Left lung (tissue), 10 donors: ENCODE data around the gene FBXO33. TPM values are rescaled to one million over a fixed set of nuclear protein-coding genes. Genes with fewer than 3 reads are reported as not detected.

Experiments used
- ATAC-seq: fragments of 200-7000 bp; cut with Tn5 transposase; one replicate; pipeline ENCODE4 v1.9.1; 2020; ENCODE audit warnings: moderate library complexity
- DNase-seq, 4 donors: peaks; one replicate each; pipeline ENCODE4 v3.0.0-alpha.2; 2013 to 2020
- H3K27ac ChIP-seq, 2 donors: fragments of 200-600 bp; sonication (generic) in 1 of 2; one replicate each; pipeline versions ENCODE4 v1.5.0 to v1.8.0; 2020 to 2021
- H3K27me3 ChIP-seq, 2 donors: fragments of 200-600 bp; sonication (generic) in 1 of 2; one replicate each; pipeline versions ENCODE4 v1.5.0 to v1.8.0; 2020 to 2021
- H3K36me3 ChIP-seq, 2 donors: fragments of 200-600 bp; sonication (generic) in 1 of 2; one replicate each; pipeline versions ENCODE4 v1.5.0 to v1.8.0; 2020 to 2021
- H3K4me1 ChIP-seq, 2 donors: fragments of 200-600 bp; one replicate each; pipeline ENCODE4 v1.8.0; 2021
- H3K4me3 ChIP-seq, 2 donors: fragments of 200-600 bp; sonication (generic) in 1 of 2; one replicate each; pipeline versions ENCODE4 v1.5.0 to v1.8.0; 2020 to 2021; ENCODE audit warnings: mild to moderate bottlenecking in 1 of 2
- H3K9me3 ChIP-seq, 2 donors: fragments of 200-600 bp; sonication (generic) in 1 of 2; one replicate each; pipeline versions ENCODE4 v1.5.0 to v1.8.0; 2020 to 2021
- intact Hi-C, 2 donors: fragments of 100-400 bp; cut with DNase I; formaldehyde crosslinking; loops; one replicate each; pipeline versions ENCODE4 v1.11.2 to v1.14.2; 2022
- polyA plus RNA-seq, 6 donors: library from polyadenylated mRNA; unstranded; fragments of 120-200 nt; gene quantifications; one replicate each; pipeline ENCODE4 v1.2.1, GENCODE V29; 2013; ENCODE audit not compliant: insufficient read length in 6 of 6
- total RNA-seq, 2 donors: library from RNA; stranded (reverse); fragmentation: NEBNext Ultra II Directional; extraction: Animal tissue kit (Norgen Biotek cat#: 25700); gene quantifications; one replicate each; pipeline ENCODE4 v1.2.1, GENCODE V29; 2021
- TF ChIP-seq, protein P1 (sequence below), 2 donors: fragments of 200-600 bp; sonication (generic) in 1 of 2; IDR thresholded peaks; one replicate each; pipeline versions ENCODE4 v1.5.0 to v1.8.0; 2021; ENCODE audit warnings: antibody characterized with exemption in 2 of 2
- donor health status: DM: no; HTN: yes; CAD: no.
- donor health status: DM: no; HTN: no; CAD: no.

The FBXO33 gene
- total and polyA plus RNA-seq, 8 donors: 8.2 to 13.7 (median 9.3) TPM

DNA sequence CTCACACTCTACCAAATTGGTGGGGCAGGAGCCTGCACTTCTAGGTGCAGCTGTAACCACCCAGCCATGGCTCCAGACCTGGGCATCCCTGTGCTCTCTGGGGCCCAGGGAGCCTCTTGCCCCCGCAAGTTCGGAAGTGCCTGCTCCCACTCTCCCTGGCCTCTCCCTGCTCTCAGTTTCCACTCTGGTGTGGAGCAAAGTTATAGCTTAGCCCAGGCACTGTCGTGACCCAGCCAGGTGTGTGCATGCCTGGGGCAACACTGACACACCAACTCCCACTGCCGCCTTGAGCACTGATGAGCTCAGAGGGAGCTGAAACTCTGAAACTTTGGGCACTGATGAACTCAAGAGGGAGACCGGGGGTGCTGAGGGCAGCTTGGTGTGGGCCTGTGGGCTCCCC is 8.7 kb upstream of the FBXO33 start:
- Histone ChIP-seq H3K36me3 (peaks cover 0 to 3% of the 10 kb centered on the region in 2 donors), H3K9me3 (peaks cover 0 to 12% of the 10 kb centered on the region in 2 donors), H3K4me3 (no peak overlapping the region), H3K27ac (no peak overlapping the region), H3K27me3 (no peaks in the 10 kb centered on the region), H3K4me1 (no peaks in the 10 kb centered on the region)
- DNase-seq (peak in 1 of 4 donors; percentile 38), ATAC-seq (no peak)
- TF ChIP-seq, protein P1, sequence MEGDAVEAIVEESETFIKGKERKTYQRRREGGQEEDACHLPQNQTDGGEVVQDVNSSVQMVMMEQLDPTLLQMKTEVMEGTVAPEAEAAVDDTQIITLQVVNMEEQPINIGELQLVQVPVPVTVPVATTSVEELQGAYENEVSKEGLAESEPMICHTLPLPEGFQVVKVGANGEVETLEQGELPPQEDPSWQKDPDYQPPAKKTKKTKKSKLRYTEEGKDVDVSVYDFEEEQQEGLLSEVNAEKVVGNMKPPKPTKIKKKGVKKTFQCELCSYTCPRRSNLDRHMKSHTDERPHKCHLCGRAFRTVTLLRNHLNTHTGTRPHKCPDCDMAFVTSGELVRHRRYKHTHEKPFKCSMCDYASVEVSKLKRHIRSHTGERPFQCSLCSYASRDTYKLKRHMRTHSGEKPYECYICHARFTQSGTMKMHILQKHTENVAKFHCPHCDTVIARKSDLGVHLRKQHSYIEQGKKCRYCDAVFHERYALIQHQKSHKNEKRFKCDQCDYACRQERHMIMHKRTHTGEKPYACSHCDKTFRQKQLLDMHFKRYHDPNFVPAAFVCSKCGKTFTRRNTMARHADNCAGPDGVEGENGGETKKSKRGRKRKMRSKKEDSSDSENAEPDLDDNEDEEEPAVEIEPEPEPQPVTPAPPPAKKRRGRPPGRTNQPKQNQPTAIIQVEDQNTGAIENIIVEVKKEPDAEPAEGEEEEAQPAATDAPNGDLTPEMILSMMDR (IDR thresholded peaks at IDR 0.05): no peak
- intact Hi-C loops: no loop called here

DNA sequence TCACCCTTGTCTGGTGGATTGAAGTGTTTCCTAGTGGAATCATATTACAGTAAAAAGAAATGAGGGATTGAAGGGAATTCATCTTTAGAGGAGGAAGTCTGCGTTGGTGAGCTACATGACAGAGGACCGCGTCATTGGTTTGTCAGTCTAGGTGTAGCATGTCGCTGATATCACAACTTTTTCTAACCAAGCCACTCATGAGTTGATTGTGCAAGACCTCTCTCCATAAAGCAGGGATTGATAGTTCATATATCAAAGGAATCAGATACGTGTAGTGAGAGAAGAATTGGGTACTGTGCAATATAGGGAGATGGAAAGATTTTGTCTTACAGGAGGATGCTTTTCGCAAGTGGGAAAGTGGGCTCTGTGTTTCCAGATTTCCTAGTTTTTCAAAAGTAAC is 3.0 kb upstream of the FBXO33 start:
- Histone ChIP-seq H3K36me3 (no peaks in the 10 kb centered on the region), H3K4me1 (peaks cover 6 to 16% of the 10 kb centered on the region in 2 donors), H3K4me3 (no peak overlapping the region), H3K27me3 (no peaks in the 10 kb centered on the region), H3K27ac (no peak overlapping the region), H3K9me3 (no peaks in the 10 kb centered on the region)
- TF ChIP-seq, protein P1 (IDR thresholded peaks at IDR 0.05): no peak
- DNase-seq (no peak), ATAC-seq (no peak)
- intact Hi-C loops: no loop called here

DNA sequence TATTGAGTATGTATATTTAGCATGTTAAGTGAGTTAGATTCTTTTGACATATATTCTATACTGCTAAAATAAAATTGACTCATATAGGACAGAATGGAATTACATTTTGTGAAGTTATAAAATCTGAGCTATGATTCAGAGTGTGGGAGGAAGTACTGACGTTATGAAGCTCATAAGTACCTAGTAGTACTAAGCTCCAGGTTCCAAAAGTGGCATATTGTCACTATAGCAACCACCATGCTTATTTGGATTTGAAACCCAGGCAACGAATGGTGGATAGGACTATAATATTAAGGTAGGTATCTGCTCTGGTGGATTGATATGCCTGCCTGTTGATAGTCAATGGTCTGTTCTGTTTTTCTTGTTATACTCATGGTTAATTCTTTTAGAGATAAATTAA is 2.2 kb upstream of the FBXO33 start:
- ATAC-seq: no peak
- Histone ChIP-seq H3K36me3 (no peaks in the 10 kb centered on the region), H3K4me1 (peaks cover 14 to 24% of the 10 kb centered on the region in 2 donors), H3K27me3 (no peaks in the 10 kb centered on the region), H3K4me3 (no peak overlapping the region), H3K9me3 (no peaks in the 10 kb centered on the region), H3K27ac (no peak overlapping the region)
- intact Hi-C loops: no loop called here
- TF ChIP-seq, protein P1 (IDR thresholded peaks at IDR 0.05): no peak
- no peak for DNase-seq

DNA sequence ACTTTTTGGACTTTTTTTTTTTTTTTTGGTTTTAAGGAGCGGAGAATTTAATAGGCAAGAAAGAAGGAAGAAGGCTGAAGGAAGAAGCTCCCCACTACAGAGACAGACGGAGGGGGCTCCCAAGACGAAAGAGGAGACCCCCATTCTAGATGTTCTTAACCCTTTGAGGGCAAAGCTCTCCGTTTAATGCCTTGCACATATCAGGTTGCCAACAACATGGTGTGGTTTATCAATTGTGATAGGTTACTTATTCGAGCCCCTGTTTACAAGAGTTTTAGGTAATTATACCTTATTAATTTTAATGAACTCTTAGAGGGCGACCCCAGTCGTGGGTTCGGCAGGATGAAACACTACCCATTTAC is 1.2 kb upstream of the FBXO33 start:
- H3K27me3 ChIP-seq: no peaks in the 10 kb centered on the region
- TF ChIP-seq, protein P1 (IDR thresholded peaks at IDR 0.05): no peak
- intact Hi-C loops: no loop called here
- no peak for ATAC-seq
- peak overlapping the region; percentile 49 to 88 for H3K4me3 ChIP-seq
- H3K9me3 ChIP-seq: no peaks in the 10 kb centered on the region
- H3K4me1 ChIP-seq: peaks cover 14 to 34% of the 10 kb centered on the region in 2 donors
- H3K27ac ChIP-seq: peak overlapping the region; percentile 92 to 99
- no peak for DNase-seq
- no peaks in the 10 kb centered on the region for H3K36me3 ChIP-seq

DNA sequence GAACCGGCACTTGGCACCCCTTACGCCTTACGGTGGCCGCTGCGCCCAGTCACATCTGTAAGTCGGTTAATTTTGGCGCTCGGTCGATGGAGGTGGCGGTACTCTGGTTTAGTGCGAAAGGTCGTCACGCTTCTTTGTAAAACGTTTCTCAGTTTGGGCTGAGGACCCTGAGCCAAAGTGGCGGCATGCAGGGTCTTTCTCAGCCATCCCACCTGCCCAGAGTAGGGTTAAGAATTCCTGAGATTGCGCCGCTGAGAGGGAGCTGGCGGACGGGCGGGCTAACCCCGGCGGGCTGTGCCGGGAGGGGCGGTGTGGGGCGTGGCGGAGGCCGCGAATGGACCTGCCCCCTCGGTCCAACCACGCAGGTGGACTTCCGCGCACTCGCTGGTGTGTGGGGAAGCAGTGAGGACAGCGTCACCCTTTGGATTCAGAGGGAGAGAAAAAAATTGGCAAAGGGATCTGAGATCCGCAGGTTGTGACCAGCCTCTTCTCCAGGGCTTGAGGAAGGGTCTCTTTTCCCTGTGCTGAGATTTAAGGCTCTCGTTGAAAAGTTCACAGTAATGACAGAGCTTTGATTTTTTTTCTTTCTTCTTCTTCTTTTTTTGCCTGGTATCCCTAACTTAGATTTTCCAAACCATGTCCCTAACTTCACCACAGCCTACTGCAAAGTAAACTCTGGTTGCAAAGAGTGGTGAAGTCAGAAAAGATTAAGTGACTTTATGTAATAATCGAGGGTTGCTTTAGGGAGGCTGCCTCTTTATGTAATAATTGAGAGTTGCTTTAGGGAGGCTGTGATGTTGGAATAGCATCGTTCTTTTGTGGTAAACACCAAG is 602 bp upstream of the FBXO33 start:
- ATAC-seq: peak; percentile 90
- H3K27ac ChIP-seq: peak overlapping the region; percentile 92 to 99
- peak in 3 of 4 donors; percentile 92 to 96 (median 94) for DNase-seq
- intact Hi-C loops: no loop called here
- no peaks in the 10 kb centered on the region for H3K9me3 ChIP-seq
- TF ChIP-seq, protein P1 (IDR thresholded peaks at IDR 0.05): no peak
- H3K4me3 ChIP-seq: peak overlapping the region; percentile 49 to 88
- H3K36me3 ChIP-seq: no peaks in the 10 kb centered on the region
- no peaks in the 10 kb centered on the region for H3K27me3 ChIP-seq
- peaks cover 14 to 40% of the 10 kb centered on the region in 2 donors for H3K4me1 ChIP-seq
